ENCODE measurements around the gene SLC22A13. TPM values are rescaled to one million over a fixed set of nuclear protein-coding genes. Genes with fewer than 3 reads are reported as not detected.

Gene SLC22A13
- total and polyA plus RNA-seq, 4 donors = 0.10 to 0.50 (median 0.41) TPM

DNA sequence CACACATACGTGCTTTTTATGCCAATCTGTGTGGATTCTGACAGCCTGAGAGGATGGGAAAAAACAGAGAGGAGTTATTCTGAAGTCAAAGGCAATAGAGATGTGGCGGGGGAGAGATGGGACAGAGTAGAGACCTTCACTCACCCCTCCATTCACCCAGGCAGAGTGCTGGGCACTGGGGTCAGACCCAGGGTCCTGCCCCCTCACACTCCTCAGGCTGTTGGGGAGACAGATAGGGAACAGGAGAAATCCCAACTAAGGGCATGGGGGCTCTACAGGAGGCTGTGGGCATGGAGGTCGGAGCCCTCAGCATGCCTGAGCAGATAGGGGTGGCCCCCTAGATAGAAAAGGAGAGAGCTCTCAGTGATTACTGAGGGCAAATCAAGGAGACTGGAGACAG lies 46.7 kb downstream of the SLC22A13 start:
- Histone ChIP-seq H3K27me3 (ENCODE audit: control insufficient read depth, insufficient read depth, low read length) (no peaks in the 10 kb centered on the region), H3K4me3 (ENCODE audit: low read depth, low read length) (no peak overlapping the region), H3K9me3 (ENCODE audit: control insufficient read depth, insufficient read depth, low read length) (no peaks in the 10 kb centered on the region), H3K36me3 (ENCODE audit: control insufficient read depth, insufficient read depth, low read length) (peaks cover 13% of the 10 kb centered on the region), H3K4me1 (ENCODE audit: control insufficient read depth, insufficient read depth, low read length) (no peaks in the 10 kb centered on the region), H3K27ac (ENCODE audit: low read depth, low read length) (no peak overlapping the region)
- no peak for DNase-seq (ENCODE audit: low read depth in 4 of 6, low spot score in 6 of 6)
- WGBS (ENCODE audit: insufficient coverage) = 100% methylated on average over 1 of the region's 3 CpGs

DNA sequence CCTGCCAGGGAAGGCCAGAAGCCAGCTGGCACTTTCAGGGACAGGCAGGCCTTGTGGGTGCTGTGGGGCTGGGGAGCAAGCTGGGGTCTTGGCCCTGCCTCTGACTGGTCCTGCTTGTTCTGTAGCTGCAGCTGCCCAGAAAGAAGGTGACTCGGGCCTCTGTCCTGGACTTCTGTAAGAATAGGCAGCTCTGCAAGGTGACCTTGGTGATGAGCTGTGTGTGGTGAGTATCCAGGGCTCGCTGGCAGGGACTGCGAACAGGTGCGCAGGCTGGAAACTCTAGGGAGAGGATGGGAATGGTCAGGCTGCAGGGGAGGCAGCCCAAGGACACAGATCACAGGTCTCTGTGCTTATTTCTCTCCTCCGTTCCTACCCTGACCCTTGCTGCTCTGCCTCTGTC lies 47.7 kb downstream of the SLC22A13 start:
- no peak overlapping the region for H3K4me3 ChIP-seq (ENCODE audit: low read depth, low read length)
- no peaks in the 10 kb centered on the region for H3K27me3 ChIP-seq (ENCODE audit: control insufficient read depth, insufficient read depth, low read length)
- H3K36me3 ChIP-seq (ENCODE audit: control insufficient read depth, insufficient read depth, low read length) = peaks cover 8% of the 10 kb centered on the region
- no peaks in the 10 kb centered on the region for H3K4me1 ChIP-seq (ENCODE audit: control insufficient read depth, insufficient read depth, low read length)
- DNase-seq (ENCODE audit: low read depth in 4 of 6, low spot score in 6 of 6) = no peak
- no peaks in the 10 kb centered on the region for H3K9me3 ChIP-seq (ENCODE audit: control insufficient read depth, insufficient read depth, low read length)
- WGBS (ENCODE audit: insufficient coverage) = 90% methylated on average over 4 of the region's 5 CpGs
- no peak overlapping the region for H3K27ac ChIP-seq (ENCODE audit: low read depth, low read length)

DNA sequence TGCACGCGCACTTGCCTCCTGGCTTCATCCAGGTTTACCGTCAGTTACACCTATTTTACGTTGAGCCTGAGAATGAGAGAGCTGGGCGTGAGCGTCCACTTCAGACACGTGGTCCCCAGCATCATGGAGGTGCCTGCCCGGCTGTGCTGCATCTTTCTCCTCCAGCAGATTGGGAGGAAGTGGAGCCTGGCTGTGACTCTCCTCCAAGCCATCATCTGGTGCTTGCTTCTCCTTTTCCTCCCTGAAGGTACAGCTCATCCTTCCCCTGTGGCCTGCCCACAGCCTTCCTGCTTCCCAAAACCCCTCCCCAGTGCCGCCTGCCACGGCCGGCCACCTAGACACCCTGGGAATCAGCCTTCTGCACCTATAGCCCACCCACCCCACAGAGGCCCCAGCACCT lies 48.1 kb downstream of the SLC22A13 start:
- no peaks in the 10 kb centered on the region for H3K27me3 ChIP-seq (ENCODE audit: control insufficient read depth, insufficient read depth, low read length)
- H3K4me1 ChIP-seq (ENCODE audit: control insufficient read depth, insufficient read depth, low read length) = no peaks in the 10 kb centered on the region
- WGBS (ENCODE audit: insufficient coverage) = 85% methylated on average over 11 of the region's 11 CpGs
- H3K4me3 ChIP-seq (ENCODE audit: low read depth, low read length) = no peak overlapping the region
- H3K27ac ChIP-seq (ENCODE audit: low read depth, low read length) = no peak overlapping the region
- DNase-seq (ENCODE audit: low read depth in 4 of 6, low spot score in 6 of 6) = no peak
- H3K36me3 ChIP-seq (ENCODE audit: control insufficient read depth, insufficient read depth, low read length) = peaks cover 8% of the 10 kb centered on the region
- no peaks in the 10 kb centered on the region for H3K9me3 ChIP-seq (ENCODE audit: control insufficient read depth, insufficient read depth, low read length)

DNA sequence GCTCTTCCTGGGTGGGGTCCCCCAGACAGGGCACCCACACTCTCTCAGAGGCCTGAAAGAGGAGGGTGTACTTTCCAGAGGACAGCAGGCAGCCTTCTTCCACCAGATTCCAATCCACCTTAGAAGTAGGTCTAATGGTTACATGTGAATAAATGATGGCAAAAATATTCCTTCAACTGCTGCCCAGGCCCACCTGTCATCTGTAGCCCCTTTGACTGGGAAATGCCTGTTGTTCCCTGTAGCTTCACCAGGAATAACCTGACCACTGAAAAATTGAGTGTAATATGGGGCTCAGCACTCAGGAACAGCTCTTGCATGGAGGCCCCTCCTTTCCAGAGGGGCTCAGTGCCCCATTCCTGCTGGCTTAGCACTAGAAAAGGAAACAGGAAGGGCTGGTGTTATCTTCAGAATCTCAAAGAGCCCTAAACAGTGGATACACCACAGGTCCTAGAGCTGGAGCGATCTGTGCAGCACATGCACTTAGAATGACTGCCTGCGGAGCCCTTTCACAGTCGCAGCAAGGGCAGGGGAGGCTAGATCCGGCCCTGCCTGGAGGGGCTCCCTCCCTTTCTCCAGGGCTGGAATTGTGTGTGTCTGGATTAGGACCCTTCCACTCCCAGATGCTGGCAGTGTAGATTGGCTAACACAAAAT lies 48.6 kb downstream of the SLC22A13 start:
- peak in 1 of 6 donors; percentile 2 for DNase-seq (ENCODE audit: low read depth in 4 of 6, low spot score in 6 of 6)
- no peak overlapping the region for H3K4me3 ChIP-seq (ENCODE audit: low read depth, low read length)
- no peak overlapping the region for H3K27ac ChIP-seq (ENCODE audit: low read depth, low read length)

DNA sequence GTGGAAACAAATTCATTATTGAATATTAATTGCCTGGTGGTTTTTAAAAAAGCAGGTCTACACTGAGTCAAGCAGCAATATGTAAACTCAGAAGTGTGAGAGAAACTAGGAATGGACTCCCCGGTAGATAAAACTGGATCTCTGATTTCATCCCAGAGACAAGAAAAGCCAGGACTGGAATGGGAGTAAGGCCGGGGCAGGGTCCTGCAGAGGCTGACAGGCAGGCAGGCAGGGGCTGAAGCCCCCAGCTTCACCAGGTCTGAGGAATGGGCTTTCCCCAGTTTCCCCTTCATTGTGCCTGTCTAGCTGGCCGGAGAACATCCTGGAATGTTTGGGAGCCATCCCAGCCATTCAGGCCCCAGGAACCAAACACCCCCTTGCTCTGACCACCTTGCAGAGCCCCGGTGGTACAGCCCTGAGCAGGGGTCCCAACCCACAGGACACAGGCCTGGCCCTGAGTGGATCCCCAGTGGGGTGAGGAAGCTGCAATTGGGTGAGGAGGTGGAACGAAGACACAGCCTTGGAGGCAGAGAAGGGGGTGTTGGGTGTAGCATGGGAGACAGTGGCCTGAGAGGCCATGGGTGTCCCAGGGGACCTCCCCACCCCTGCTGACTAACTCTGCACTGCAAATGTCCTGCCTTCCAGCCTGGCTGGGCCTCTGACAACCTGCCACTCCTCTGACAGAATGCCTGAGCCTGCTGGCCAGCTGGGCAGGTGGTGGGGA lies 49.3 kb downstream of the SLC22A13 start:
- WGBS (ENCODE audit: insufficient coverage) = 71% methylated on average over 3 of the region's 5 CpGs
- Histone ChIP-seq H3K36me3 (ENCODE audit: control insufficient read depth, insufficient read depth, low read length) (peaks cover 8% of the 10 kb centered on the region), H3K4me3 (ENCODE audit: low read depth, low read length) (no peak overlapping the region), H3K27ac (ENCODE audit: low read depth, low read length) (no peak overlapping the region), H3K27me3 (ENCODE audit: control insufficient read depth, insufficient read depth, low read length) (no peaks in the 10 kb centered on the region), H3K9me3 (ENCODE audit: control insufficient read depth, insufficient read depth, low read length) (no peaks in the 10 kb centered on the region), H3K4me1 (ENCODE audit: control insufficient read depth, insufficient read depth, low read length) (no peaks in the 10 kb centered on the region)
- no peak for DNase-seq (ENCODE audit: low read depth in 4 of 6, low spot score in 6 of 6)

More for the DNA sequence above, 48.6 kb downstream of the SLC22A13 start:
- H3K36me3 ChIP-seq (ENCODE audit: control insufficient read depth, insufficient read depth, low read length) = peaks cover 8% of the 10 kb centered on the region
- H3K27me3 ChIP-seq (ENCODE audit: control insufficient read depth, insufficient read depth, low read length) = no peaks in the 10 kb centered on the region
- no peaks in the 10 kb centered on the region for H3K4me1 ChIP-seq (ENCODE audit: control insufficient read depth, insufficient read depth, low read length)
- no peaks in the 10 kb centered on the region for H3K9me3 ChIP-seq (ENCODE audit: control insufficient read depth, insufficient read depth, low read length)
- 28% methylated on average over 4 of the region's 4 CpGs for WGBS (ENCODE audit: insufficient coverage)

DNA sequence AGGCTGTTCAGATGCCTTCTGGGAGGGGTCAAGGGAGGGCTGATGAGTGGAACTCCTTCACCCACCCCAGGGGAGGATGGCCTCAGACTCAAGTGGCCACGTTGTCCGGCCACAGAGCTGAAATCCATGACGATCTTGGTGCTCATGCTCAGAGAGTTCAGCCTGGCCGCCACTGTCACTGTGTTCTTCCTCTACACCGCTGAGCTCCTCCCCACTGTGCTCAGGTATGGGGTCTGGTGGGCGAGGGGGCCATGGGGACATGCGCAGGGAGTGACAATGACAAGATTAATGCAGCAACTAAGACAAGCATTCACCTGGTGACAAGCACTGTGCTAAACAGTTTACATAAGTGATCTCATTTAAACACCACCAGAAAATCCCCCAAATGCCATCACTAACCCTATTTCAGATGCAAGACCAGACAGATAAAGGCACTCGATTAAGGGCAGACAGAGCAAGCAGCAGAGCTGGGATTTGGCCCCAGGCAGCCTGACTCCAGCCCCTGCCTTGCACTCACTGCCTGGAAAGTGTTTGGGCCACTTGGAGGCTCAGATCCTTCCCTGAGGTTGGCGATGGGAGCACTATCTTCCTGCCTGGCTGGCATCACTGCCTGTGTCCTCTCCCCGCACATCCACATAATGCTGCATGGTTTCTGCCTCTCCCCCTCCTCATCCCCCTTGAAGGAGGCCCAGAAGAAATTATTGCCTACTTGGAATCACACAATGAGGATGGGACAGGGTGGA lies 50.0 kb downstream of the SLC22A13 start:
- WGBS (ENCODE audit: insufficient coverage) = 87% methylated on average over 7 of the region's 10 CpGs
- H3K36me3 ChIP-seq (ENCODE audit: control insufficient read depth, insufficient read depth, low read length) = peaks cover 8% of the 10 kb centered on the region
- H3K27me3 ChIP-seq (ENCODE audit: control insufficient read depth, insufficient read depth, low read length) = no peaks in the 10 kb centered on the region
- no peaks in the 10 kb centered on the region for H3K9me3 ChIP-seq (ENCODE audit: control insufficient read depth, insufficient read depth, low read length)
- H3K27ac ChIP-seq (ENCODE audit: low read depth, low read length) = no peak overlapping the region
- H3K4me3 ChIP-seq (ENCODE audit: low read depth, low read length) = no peak overlapping the region
- no peaks in the 10 kb centered on the region for H3K4me1 ChIP-seq (ENCODE audit: control insufficient read depth, insufficient read depth, low read length)
- no peak for DNase-seq (ENCODE audit: low read depth in 4 of 6, low spot score in 6 of 6)

DNA sequence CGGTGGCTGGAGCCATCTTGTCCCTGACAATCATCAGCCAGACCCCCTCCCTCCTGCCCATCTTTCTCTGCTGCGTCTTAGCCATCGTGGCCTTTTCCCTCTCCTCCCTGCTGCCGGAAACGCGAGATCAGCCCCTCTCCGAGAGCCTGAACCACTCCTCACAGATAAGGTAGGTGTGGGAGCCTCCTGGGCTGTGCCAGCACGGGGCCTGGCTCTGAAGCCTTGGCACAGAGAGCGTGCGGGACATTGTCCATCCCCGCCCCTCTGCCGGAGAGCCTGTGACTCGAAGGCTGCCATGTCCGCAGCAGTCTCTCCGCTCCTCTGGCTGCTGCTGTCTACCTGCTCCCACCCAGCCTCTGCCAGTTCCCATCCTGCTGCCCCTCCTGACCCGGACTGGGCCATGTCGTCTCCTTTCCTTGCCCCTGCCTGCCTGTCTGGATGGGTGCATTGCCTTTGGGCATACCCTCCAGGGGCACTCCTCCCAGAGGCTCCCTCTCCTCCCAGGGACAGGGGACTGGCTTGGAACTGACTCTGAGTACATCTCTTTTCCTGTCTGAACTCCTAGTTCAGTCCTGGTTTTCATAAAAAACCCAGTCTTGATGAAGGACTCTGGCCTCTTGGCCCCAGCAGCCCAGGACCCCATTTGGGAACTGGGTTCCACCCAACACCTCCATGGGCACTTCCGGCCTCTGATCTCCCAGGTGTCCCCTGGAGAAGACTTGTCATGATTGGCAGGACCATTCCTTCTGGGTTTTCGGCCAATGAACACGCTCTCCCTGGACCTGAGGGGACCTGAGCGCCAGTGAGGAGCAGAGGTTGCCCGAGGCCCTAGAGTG lies 51.0 kb downstream of the SLC22A13 start:
- Histone ChIP-seq H3K27me3 (ENCODE audit: control insufficient read depth, insufficient read depth, low read length) (no peaks in the 10 kb centered on the region), H3K9me3 (ENCODE audit: control insufficient read depth, insufficient read depth, low read length) (no peaks in the 10 kb centered on the region), H3K27ac (ENCODE audit: low read depth, low read length) (no peak overlapping the region), H3K4me1 (ENCODE audit: control insufficient read depth, insufficient read depth, low read length) (no peaks in the 10 kb centered on the region), H3K36me3 (ENCODE audit: control insufficient read depth, insufficient read depth, low read length) (peaks cover 8% of the 10 kb centered on the region), H3K4me3 (ENCODE audit: low read depth, low read length) (no peak overlapping the region)
- DNase-seq (ENCODE audit: low read depth in 4 of 6, low spot score in 6 of 6) = no peak
- 85% methylated on average over 19 of the region's 22 CpGs for WGBS (ENCODE audit: insufficient coverage)

DNA sequence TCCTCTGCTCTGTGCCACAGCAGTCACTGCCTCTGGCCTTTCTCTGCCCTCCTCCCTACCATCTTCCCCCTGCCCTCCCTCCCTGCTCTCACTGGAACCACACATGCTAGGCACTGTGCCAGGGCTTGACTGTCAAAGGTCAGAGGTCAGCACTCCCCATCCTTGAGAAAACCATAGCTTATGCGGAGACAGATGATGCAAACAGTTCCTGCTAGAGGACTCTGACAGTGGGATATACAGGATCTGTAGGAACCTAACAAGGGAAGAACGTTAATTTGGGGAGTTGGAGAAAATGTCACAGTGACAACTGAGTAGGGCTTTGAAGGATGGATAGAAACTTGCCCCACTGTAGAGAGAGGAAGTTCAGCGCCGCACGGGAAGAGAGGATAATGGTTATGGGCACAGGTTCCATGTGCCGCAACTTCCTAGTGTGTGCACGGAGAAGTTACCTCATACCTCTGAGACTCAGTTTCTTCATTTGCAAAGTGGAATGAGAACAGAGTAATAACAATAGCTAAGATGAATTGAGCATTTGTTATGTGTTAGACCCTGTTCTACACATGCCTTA lies 51.7 kb downstream of the SLC22A13 start:
- DNase-seq (ENCODE audit: low read depth in 4 of 6, low spot score in 6 of 6) = no peak
- Histone ChIP-seq H3K36me3 (ENCODE audit: control insufficient read depth, insufficient read depth, low read length) (peaks cover 8% of the 10 kb centered on the region), H3K27ac (ENCODE audit: low read depth, low read length) (no peak overlapping the region), H3K4me3 (ENCODE audit: low read depth, low read length) (no peak overlapping the region), H3K4me1 (ENCODE audit: control insufficient read depth, insufficient read depth, low read length) (no peaks in the 10 kb centered on the region), H3K9me3 (ENCODE audit: control insufficient read depth, insufficient read depth, low read length) (no peaks in the 10 kb centered on the region), H3K27me3 (ENCODE audit: control insufficient read depth, insufficient read depth, low read length) (no peaks in the 10 kb centered on the region)
- WGBS (ENCODE audit: insufficient coverage) = 94% methylated on average over 5 of the region's 7 CpGs

All from spinal cord (tissue), 10 donors.